Fibroblast of skin of right biceps (primary cell): ENCODE data around the gene ZNF813.

Experiments
- DNase-seq: peaks from one replicate; pipeline ENCODE4 v3.0.0-alpha.2; 2013

Gene ZNF813

GRCh38 chr19:53521373-53522202 lies 54.1 kb downstream of the ZNF813 start:
- DNase-seq, result no peak

GRCh38 chr19:53525922-53526321 lies 58.4 kb downstream of the ZNF813 start:
- no peak for DNase-seq

- no peak for DNase-seq
These were observed 63.1 kb downstream of the ZNF813 start for GRCh38 chr19:53530622-53531021.

- DNase-seq, result no peak
These were observed 63.9 kb downstream of the ZNF813 start for GRCh38 chr19:53531457-53531856.

GRCh38 chr19:53532362-53532761 lies 64.8 kb downstream of the ZNF813 start:
- peak; percentile 9 for DNase-seq

GRCh38 chr19:53536225-53536548 lies 68.7 kb downstream of the ZNF813 start:
- DNase-seq, result no peak

GRCh38 chr19:53537121-53537520 lies 69.6 kb downstream of the ZNF813 start:
- no peak for DNase-seq

- peak; percentile 74 for DNase-seq
These were observed 70.2 kb downstream of the ZNF813 start, which contains the start of gene ZNF331 for GRCh38 chr19:53537521-53538377. Gene ZNF331 (plus strand): TSS chr19:53538145. CDS start chr19:53569377, 31,232 bp downstream.

GRCh38 chr19:53538378-53539109 lies 71.0 kb downstream of the ZNF813 start:
- DNase-seq, result no peak

- no peak for DNase-seq
These were observed 72.6 kb downstream of the ZNF813 start for GRCh38 chr19:53540091-53540490.

GRCh38 chr19:53541971-53542370 lies 74.4 kb downstream of the ZNF813 start:
- DNase-seq, result no peak

GRCh38 chr19:53545271-53546065 lies 77.9 kb downstream of the ZNF813 start:
- peak; percentile 12 for DNase-seq
